Left ventricle myocardium inferior (tissue), 1 donor: Measurements from ENCODE around the gene FHL5. TPM values are rescaled to one million over a fixed set of nuclear protein-coding genes. Genes with fewer than 3 reads are reported as not detected.
"Not testable (repeated sequence)": the region's sequence is repeated elsewhere in the genome, so short reads cannot be mapped to it uniquely, and the experiment has no call there.

Experiments used
- DNase-seq: peaks from one replicate; pipeline ENCODE4 v3.0.0-alpha.2; 2020
- H3K27ac ChIP-seq: fragments of 200-600 bp; replicated peaks from 2 replicates; pipeline ENCODE4 v1.8.0; 2021
- H3K27me3 ChIP-seq: fragments of 200-600 bp; 2 replicates; pipeline ENCODE4 v1.8.0; 2021; ENCODE audit warnings: low read depth
- H3K36me3 ChIP-seq: fragments of 200-600 bp; 2 replicates; pipeline ENCODE4 v1.8.0; 2021
- H3K4me1 ChIP-seq: fragments of 200-600 bp; 2 replicates; pipeline ENCODE4 v1.8.0; 2021
- H3K4me3 ChIP-seq: fragments of 200-600 bp; 2 replicates; pipeline ENCODE4 v1.8.0; 2021; ENCODE audit warnings: mild to moderate bottlenecking, moderate library complexity
- H3K9me3 ChIP-seq: fragments of 200-600 bp; replicated peaks from 2 replicates; pipeline ENCODE4 v1.8.0; 2021
- intact Hi-C: fragments of 100-400 bp; cut with micrococcal nuclease; formaldehyde crosslinking; loops from one replicate; pipeline ENCODE4 v1.11.0; 2022
- total RNA-seq: library from RNA; stranded (reverse); fragmentation: NEBNext Ultra II Directional; extraction: Animal tissue kit (Norgen Biotek cat#: 25700); gene quantifications from one replicate; pipeline ENCODE4 v1.2.1, GENCODE V29; 2021
- TF ChIP-seq, protein P1 (sequence below): fragments of 200-600 bp; IDR thresholded peaks from 2 replicates; pipeline ENCODE4 v1.8.0; 2021; ENCODE audit warnings: antibody characterized with exemption, mild to moderate bottlenecking, borderline replicate concordance
- donor health status: DM: no; HTN: yes; CAD: no; lungs with severe emphysema.

The FHL5 gene
- total RNA-seq, 1 donor from 2014 or later = 5.3 TPM

DNA sequence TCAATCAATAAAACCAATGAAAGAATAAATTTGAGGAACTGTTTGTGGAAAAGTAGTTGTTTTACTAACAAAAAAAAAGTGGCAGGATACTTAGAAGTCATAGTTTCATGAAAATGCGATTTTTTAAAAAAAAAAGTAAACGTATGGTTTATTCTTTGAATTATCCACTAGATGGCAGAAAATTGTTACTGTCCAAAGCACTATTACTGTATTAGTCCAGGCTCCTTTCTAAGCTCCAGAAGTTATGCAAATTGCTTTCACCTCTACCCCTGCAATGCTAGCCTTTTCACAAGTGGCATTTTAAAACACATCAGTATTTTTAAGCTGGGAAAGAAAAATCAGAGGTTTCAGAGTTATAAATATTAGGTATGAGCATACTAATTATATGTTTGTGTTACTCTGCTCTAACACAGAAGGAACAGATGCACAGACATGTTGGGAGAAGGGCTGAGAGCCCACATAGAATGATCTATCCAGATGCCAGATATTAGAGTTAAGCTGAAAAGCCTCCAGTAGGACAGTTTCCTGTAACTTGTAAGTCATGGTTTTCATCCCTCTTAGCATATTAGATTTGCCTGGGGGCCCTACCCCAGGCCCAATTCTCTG, 63.9 kb downstream of the FHL5 start:
- intact Hi-C loops = loop anchor here (5.0 kb wide), 1 partner anchor 430 kb away; no protein-coding TSS in a partner anchor
- DNase-seq = no peak

GRCh38 chr6:96631248-96631647, 68.3 kb downstream of the FHL5 start:
- Histone ChIP-seq H3K27me3 (no peaks in the 10 kb centered on the region), H3K36me3 (no peaks in the 10 kb centered on the region), H3K9me3 (no peaks in the 10 kb centered on the region), H3K4me3 (no peak overlapping the region), H3K4me1 (no peaks in the 10 kb centered on the region), H3K27ac (no peak overlapping the region)
- TF ChIP-seq, protein P1, sequence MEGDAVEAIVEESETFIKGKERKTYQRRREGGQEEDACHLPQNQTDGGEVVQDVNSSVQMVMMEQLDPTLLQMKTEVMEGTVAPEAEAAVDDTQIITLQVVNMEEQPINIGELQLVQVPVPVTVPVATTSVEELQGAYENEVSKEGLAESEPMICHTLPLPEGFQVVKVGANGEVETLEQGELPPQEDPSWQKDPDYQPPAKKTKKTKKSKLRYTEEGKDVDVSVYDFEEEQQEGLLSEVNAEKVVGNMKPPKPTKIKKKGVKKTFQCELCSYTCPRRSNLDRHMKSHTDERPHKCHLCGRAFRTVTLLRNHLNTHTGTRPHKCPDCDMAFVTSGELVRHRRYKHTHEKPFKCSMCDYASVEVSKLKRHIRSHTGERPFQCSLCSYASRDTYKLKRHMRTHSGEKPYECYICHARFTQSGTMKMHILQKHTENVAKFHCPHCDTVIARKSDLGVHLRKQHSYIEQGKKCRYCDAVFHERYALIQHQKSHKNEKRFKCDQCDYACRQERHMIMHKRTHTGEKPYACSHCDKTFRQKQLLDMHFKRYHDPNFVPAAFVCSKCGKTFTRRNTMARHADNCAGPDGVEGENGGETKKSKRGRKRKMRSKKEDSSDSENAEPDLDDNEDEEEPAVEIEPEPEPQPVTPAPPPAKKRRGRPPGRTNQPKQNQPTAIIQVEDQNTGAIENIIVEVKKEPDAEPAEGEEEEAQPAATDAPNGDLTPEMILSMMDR = no peak
- intact Hi-C loops = no loop called here
- DNase-seq = no peak

More for the DNA sequence above, 63.9 kb downstream of the FHL5 start:
- TF ChIP-seq, protein P1 = peak; percentile 50
- H3K9me3 ChIP-seq = no peaks in the 10 kb centered on the region
- no peaks in the 10 kb centered on the region for H3K27me3 ChIP-seq
- H3K4me3 ChIP-seq = no peak overlapping the region
- no peaks in the 10 kb centered on the region for H3K36me3 ChIP-seq
- H3K27ac ChIP-seq = no peak overlapping the region
- no peaks in the 10 kb centered on the region for H3K4me1 ChIP-seq

DNA sequence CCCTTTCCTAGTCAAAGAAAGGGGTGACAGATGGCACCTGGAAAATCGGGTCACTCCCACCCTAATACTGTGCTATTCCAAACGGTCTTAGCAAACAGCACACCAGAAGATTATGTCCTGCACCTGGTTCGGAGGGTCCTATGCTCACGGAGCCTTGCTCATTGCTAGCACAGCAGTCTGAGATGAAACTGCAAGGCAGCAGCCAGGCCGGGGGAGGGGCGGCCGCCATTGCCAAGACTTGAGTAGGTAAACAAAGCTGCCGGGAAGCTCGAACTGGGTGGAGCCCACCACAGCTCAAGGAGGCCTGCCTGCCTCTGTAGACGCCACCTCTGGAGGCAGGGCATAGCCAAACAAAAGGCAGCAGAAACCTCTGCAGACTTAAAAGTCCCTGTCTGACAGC, 75.1 kb downstream of the FHL5 start:
- H3K4me1 ChIP-seq, H3K9me3 ChIP-seq, H3K27ac ChIP-seq, DNase-seq, H3K27me3 ChIP-seq, H3K36me3 ChIP-seq, intact Hi-C loops, H3K4me3 ChIP-seq: not testable (repeated sequence)

DNA sequence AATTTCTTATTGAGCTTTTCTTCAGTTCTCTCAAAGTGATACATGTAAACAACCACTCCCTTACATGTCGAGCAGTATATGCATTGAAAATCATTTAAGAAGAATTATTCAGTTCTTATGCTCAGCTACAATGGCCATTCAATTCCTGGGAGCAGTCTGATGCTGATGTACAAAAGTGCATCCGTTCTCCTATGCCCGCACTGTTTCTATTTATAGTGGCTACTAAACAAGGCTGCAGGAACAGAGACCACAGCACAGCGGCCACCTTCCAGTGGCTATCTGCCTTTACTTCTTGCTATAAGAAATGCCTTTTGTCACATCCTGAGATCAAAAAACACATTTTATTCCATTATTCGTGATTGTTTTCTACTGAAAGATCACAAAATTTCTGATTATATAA, 82.2 kb downstream of the FHL5 start:
- no peak overlapping the region for H3K4me3 ChIP-seq
- peak overlapping the region; percentile 56 for H3K27ac ChIP-seq
- no peaks in the 10 kb centered on the region for H3K36me3 ChIP-seq
- H3K4me1 ChIP-seq = no peaks in the 10 kb centered on the region
- intact Hi-C loops = no loop called here
- H3K9me3 ChIP-seq = no peaks in the 10 kb centered on the region
- TF ChIP-seq, protein P1 = no peak
- DNase-seq = no peak
- peaks cover 8% of the 10 kb centered on the region for H3K27me3 ChIP-seq

GRCh38 chr6:96649926-96650325, 87.0 kb downstream of the FHL5 start:
- Histone ChIP-seq H3K4me3 (no peak overlapping the region), H3K9me3 (no peaks in the 10 kb centered on the region), H3K27me3 (peaks cover 16% of the 10 kb centered on the region), H3K27ac (no peak overlapping the region), H3K4me1 (no peaks in the 10 kb centered on the region), H3K36me3 (no peaks in the 10 kb centered on the region)
- no peak for DNase-seq
- TF ChIP-seq, protein P1 = no peak
- intact Hi-C loops = no loop called here

GRCh38 chr6:96651816-96652215, 88.9 kb downstream of the FHL5 start:
- H3K4me3 ChIP-seq = no peak overlapping the region
- H3K27me3 ChIP-seq = peaks cover 8% of the 10 kb centered on the region
- no peak for DNase-seq
- H3K36me3 ChIP-seq = no peaks in the 10 kb centered on the region
- TF ChIP-seq, protein P1 = no peak
- intact Hi-C loops = no loop called here
- H3K4me1 ChIP-seq = no peaks in the 10 kb centered on the region
- H3K9me3 ChIP-seq = no peaks in the 10 kb centered on the region
- no peak overlapping the region for H3K27ac ChIP-seq
